HG03575 (cell line): ENCODE measurements around the gene SPATA13.
"Not testable (repeated sequence)": the region's sequence is repeated elsewhere in the genome, so short reads cannot be mapped to it uniquely, and the experiment has no call there.

Experiments
- ATAC-seq: cut with Tn5 transposase; IDR thresholded peaks from one replicate; pipeline ENCODE4 v1.9.1; 2021; ENCODE audit not compliant: unreplicated experiment, insufficient number of reproducible peaks, low FRiP score; ENCODE audit errors: extremely low read depth

SPATA13 gene

GRCh38 chr13:24319641-24320040 lies 159.1 kb downstream of the SPATA13 start:
- ATAC-seq: not testable (repeated sequence)

GRCh38 chr13:24321416-24321815 lies 160.9 kb downstream of the SPATA13 start:
- not testable (repeated sequence) for ATAC-seq

GRCh38 chr13:24322470-24322869 lies 161.9 kb downstream of the SPATA13 start:
- ATAC-seq: not testable (repeated sequence)

GRCh38 chr13:24323036-24323738 lies 162.7 kb downstream of the SPATA13 start:
- ATAC-seq: no peak

- ATAC-seq: no peak
Measured at GRCh38 chr13:24323739-24324075, 163.2 kb downstream of the SPATA13 start.

- ATAC-seq: not testable (repeated sequence)
Measured at GRCh38 chr13:24327598-24327997, 167.1 kb downstream of the SPATA13 start.

GRCh38 chr13:24328145-24328544 lies 167.6 kb downstream of the SPATA13 start:
- ATAC-seq: no peak

GRCh38 chr13:24338721-24339120 lies 178.2 kb downstream of the SPATA13 start:
- no peak for ATAC-seq

- ATAC-seq: no peak
Measured at GRCh38 chr13:24339937-24340607, 179.6 kb downstream of the SPATA13 start.

GRCh38 chr13:24340608-24340955 lies 180.1 kb downstream of the SPATA13 start:
- ATAC-seq: no peak

- ATAC-seq: no peak
Measured at GRCh38 chr13:24341439-24341838, 180.9 kb downstream of the SPATA13 start.

GRCh38 chr13:24348385-24348784 lies 187.9 kb downstream of the SPATA13 start:
- no peak for ATAC-seq

GRCh38 chr13:24348797-24349515 lies 188.4 kb downstream of the SPATA13 start:
- ATAC-seq: no peak

GRCh38 chr13:24349778-24350664 lies 189.5 kb downstream of the SPATA13 start:
- ATAC-seq: not testable (repeated sequence)

- no peak for ATAC-seq
Measured at GRCh38 chr13:24351423-24351822, 190.9 kb downstream of the SPATA13 start.

- no peak for ATAC-seq
Measured at GRCh38 chr13:24353736-24354135, 193.2 kb downstream of the SPATA13 start.

- no peak for ATAC-seq
Measured at GRCh38 chr13:24355103-24355502, 194.6 kb downstream of the SPATA13 start.

- no peak for ATAC-seq
Measured at GRCh38 chr13:24356270-24356669, 195.8 kb downstream of the SPATA13 start.
